HepG2 (cell line): ENCODE data around the gene CCDC57. TPM values are rescaled to one million over a fixed set of nuclear protein-coding genes. Genes with fewer than 3 reads are reported as not detected.

Experiments used
- GMEB2 ChIP-seq: IDR thresholded peaks from 2 replicates; pipeline ENCODE4 v1.6.1; 2016; ENCODE audit warnings: missing biosample characterization, missing genetic modification reagents, low read depth
- GTF3A ChIP-seq: sonication (generic); formaldehyde crosslinking; conservative IDR thresholded peaks from 2 replicates; pipeline ENCODE4 v1.4.0; 2020; ENCODE audit warnings: mild to moderate bottlenecking, missing genetic modification reagents
- HHEX ChIP-seq: IDR thresholded peaks from 2 replicates; pipeline ENCODE4 v1.6.1; 2016; ENCODE audit warnings: control low read depth
- HINFP ChIP-seq: sonication (generic); formaldehyde crosslinking; IDR thresholded peaks from 2 replicates; pipeline ENCODE4 v1.4.0; 2020; ENCODE audit warnings: low read depth, mild to moderate bottlenecking, missing genetic modification reagents
- ISL2 ChIP-seq: sonication (generic); formaldehyde crosslinking; IDR thresholded peaks from 2 replicates; pipeline ENCODE4 v1.5.0; 2020; ENCODE audit warnings: missing genetic modification reagents
- KLF13 ChIP-seq: sonication (generic); formaldehyde crosslinking; IDR thresholded peaks from 2 replicates; pipeline ENCODE4 v1.4.0; 2020; ENCODE audit warnings: mild to moderate bottlenecking, missing genetic modification reagents
- MTF2 ChIP-seq: sonication (generic); formaldehyde crosslinking; IDR thresholded peaks from 2 replicates; pipeline ENCODE4 v1.5.0; 2020; ENCODE audit warnings: missing genetic modification reagents, borderline replicate concordance
- PCBP1 ChIP-seq: fragments of 200-400 bp; formaldehyde crosslinking; IDR thresholded peaks from 2 replicates; pipeline ENCODE4 v1.6.1; 2017; ENCODE audit warnings: mild to moderate bottlenecking, low read depth, low read length, borderline replicate concordance
- SMARCC2 ChIP-seq: fragments of 450-650 bp; IDR thresholded peaks from 2 replicates; pipeline ENCODE4 v1.6.1; 2017; ENCODE audit warnings: antibody characterized with exemption, mild to moderate bottlenecking
- TAF1 ChIP-seq: sonication (generic); formaldehyde crosslinking; IDR thresholded peaks from 2 replicates; pipeline ENCODE4 v1.4.0; 2020; ENCODE audit warnings: missing genetic modification reagents
- TCF7L2 ChIP-seq: IDR thresholded peaks from 2 replicates; pipeline ENCODE4 v1.6.1; 2011; ENCODE audit warnings: mild to moderate bottlenecking, low read depth, low read length, moderate library complexity
- TFE3 ChIP-seq: IDR thresholded peaks from 2 replicates; pipeline ENCODE4 v1.6.1; 2016
- UBTF ChIP-seq: sonication (generic); formaldehyde crosslinking; IDR thresholded peaks from 2 replicates; pipeline ENCODE4 v1.4.0; 2020; ENCODE audit warnings: mild to moderate bottlenecking, missing genetic modification reagents
- ZBTB26 ChIP-seq: IDR thresholded peaks from 2 replicates; pipeline ENCODE4 v1.6.1; 2016; ENCODE audit warnings: missing compliant biosample characterization, missing genetic modification reagents, borderline replicate concordance
- ZNF605 ChIP-seq: sonication (generic); formaldehyde crosslinking; IDR thresholded peaks from 2 replicates; pipeline ENCODE4 v1.8.0; 2022; ENCODE audit warnings: mild to moderate bottlenecking, missing genetic modification reagents
- ZNF674 ChIP-seq: sonication (generic); formaldehyde crosslinking; IDR thresholded peaks from 2 replicates; pipeline ENCODE4 v1.5.0; 2020; ENCODE audit warnings: low read depth, mild to moderate bottlenecking, missing genetic modification reagents
- ZNF678 ChIP-seq: sonication (generic); formaldehyde crosslinking; IDR thresholded peaks from 2 replicates; pipeline ENCODE4 v1.4.0; 2020; ENCODE audit warnings: mild to moderate bottlenecking, missing genetic modification reagents
- ZNF709 ChIP-seq: sonication (generic); formaldehyde crosslinking; IDR thresholded peaks from 2 replicates; pipeline ENCODE4 v1.5.0; 2020; ENCODE audit warnings: mild to moderate bottlenecking, missing genetic modification reagents
- ZNF775 ChIP-seq: sonication (generic); formaldehyde crosslinking; IDR thresholded peaks from 2 replicates; pipeline ENCODE4 v1.4.0; 2020; ENCODE audit warnings: missing genetic modification reagents, mild to moderate bottlenecking, moderate library complexity, borderline replicate concordance
- ZNF891 ChIP-seq: sonication (generic); formaldehyde crosslinking; IDR thresholded peaks from 2 replicates; pipeline ENCODE4 v1.5.0; 2020; ENCODE audit warnings: mild to moderate bottlenecking, missing genetic modification reagents
- polyA plus RNA-seq, 8 experiments: library from polyadenylated mRNA; depleted of rRNA in 3 of 8; stranded (reverse) in 7 of 8; unstranded in 1 of 8; fragments of >200 nt; fragmentation: Illumina TruSeq in 4 of 8; extraction: Trizol in 4 of 8; gene quantifications; 2 replicates each; pipeline versions ENCODE4 v1.2.1 to v1.2.3, GENCODE V29; 2011 to 2016; ENCODE audit warnings: low read depth in 4 of 8, missing spikeins in 1 of 8, mixed read lengths in 1 of 8; ENCODE audit not compliant: insufficient read depth in 1 of 8
- total RNA-seq, 5 experiments: library from RNA; depleted of rRNA; stranded (reverse); fragments of >200 nt; fragmentation: Illumina TruSeq; extraction: Trizol; gene quantifications; 2 replicates each; pipeline ENCODE4 v1.2.3, GENCODE V29; 2016; ENCODE audit warnings: low read depth in 1 of 5

Gene CCDC57
- total and polyA plus RNA-seq, 2 of the 13 experiments (the other 11 are each of a cell fraction or from before 2014, with no cell fraction given), result 59.3 to 59.9 TPM

GRCh38 chr17:82225368-82226029 is 12.9 kb upstream of the CCDC57 start (continued):
- TF ChIP-seq TFE3 (CRISPR knock-in tag) (peak; percentile 84), ZNF674 (CRISPR knock-in tag) (no peak), ZNF605 (CRISPR knock-in tag) (no peak), ZNF678 (CRISPR knock-in tag) (no peak), HHEX (no peak), ZNF709 (CRISPR knock-in tag) (no peak), KLF13 (CRISPR knock-in tag) (no peak), ISL2 (no peak), ZNF775 (CRISPR knock-in tag) (no peak), TCF7L2 (no peak), GTF3A (CRISPR knock-in tag) (no peak), ZNF891 (peak; percentile 82), PCBP1 (no peak), MTF2 (no peak), ZBTB26 (no peak; the same call in 1 of the 2 replicates), HINFP (no peak), GMEB2 (CRISPR knock-in tag) (no peak), SMARCC2 (no peak), TAF1 (no peak; the same call in 1 of the 2 replicates), UBTF (CRISPR knock-in tag) (peak; percentile 76)
